Stimulated activated naive CD8-positive, alpha-beta T cell treated with anti-CD3 and anti-CD28 coated beads, Interleukin-15, amount 100 ng/mL, for 72 hours (primary cell): ENCODE results near the gene SLC18A3.

Source experiments
- ATAC-seq: fragments of 150-1000 bp; cut with Tn5 transposase; 2 replicates; pipeline ENCODE4 v1.10.0; 2021; ENCODE audit warnings: mild to moderate bottlenecking, moderate library complexity
- DNase-seq, 2 donors: peaks; one replicate each; pipeline ENCODE4 v3.0.0; 2021 to 2022
- H3K27ac Mint-ChIP-seq, 2 donors: one replicate each; pipeline ENCODE4 v1.8.0; 2022; ENCODE audit warnings: mild to moderate bottlenecking in 2 of 2, mixed read lengths in 2 of 2, moderate library complexity in 2 of 2
- H3K27me3 Mint-ChIP-seq: one replicate; pipeline ENCODE4 v1.8.0; 2022; ENCODE audit warnings: mixed read lengths
- H3K4me1 Mint-ChIP-seq: one replicate; pipeline ENCODE4 v1.8.0; 2022; ENCODE audit warnings: mild to moderate bottlenecking, mixed read lengths
- H3K4me3 Mint-ChIP-seq, 2 donors: one replicate each; pipeline ENCODE4 v1.8.0; 2022; ENCODE audit warnings: mild to moderate bottlenecking in 2 of 2, mixed read lengths in 2 of 2, moderate library complexity in 1 of 2
- H3K9me3 Mint-ChIP-seq, 2 donors: one replicate each; pipeline ENCODE4 v1.8.0; 2022; ENCODE audit warnings: mixed read lengths in 2 of 2

SLC18A3 gene

GRCh38 chr10:49656845-49657493 is 46.9 kb downstream of the SLC18A3 start:
- Mint-ChIP-seq H3K27ac (no peak overlapping the region), H3K4me3 (no peak overlapping the region), H3K9me3 (peaks cover 21 to 27% of the 10 kb centered on the region in 2 donors), H3K4me1 (no peaks in the 10 kb centered on the region), H3K27me3 (peaks cover 28% of the 10 kb centered on the region)
- no peak for ATAC-seq
- no peak for DNase-seq

- H3K9me3 Mint-ChIP-seq: peaks cover 21 to 27% of the 10 kb centered on the region in 2 donors
- H3K4me1 Mint-ChIP-seq: no peaks in the 10 kb centered on the region
- no peak for ATAC-seq
- H3K27ac Mint-ChIP-seq: no peak overlapping the region
- H3K27me3 Mint-ChIP-seq: peaks cover 22% of the 10 kb centered on the region
- DNase-seq: no peak
- no peak overlapping the region for H3K4me3 Mint-ChIP-seq
Observed at GRCh38 chr10:49657606-49658005, 47.5 kb downstream of the SLC18A3 start.

- H3K27me3 Mint-ChIP-seq: peaks cover 12% of the 10 kb centered on the region
- peaks cover 21 to 26% of the 10 kb centered on the region in 2 donors for H3K9me3 Mint-ChIP-seq
- no peak for ATAC-seq
- no peaks in the 10 kb centered on the region for H3K4me1 Mint-ChIP-seq
- no peak overlapping the region for H3K4me3 Mint-ChIP-seq
- H3K27ac Mint-ChIP-seq: no peak overlapping the region
- no peak for DNase-seq
Observed at GRCh38 chr10:49661140-49661856, 51.2 kb downstream of the SLC18A3 start.
